KMS-11 (cell line): ENCODE results near the gene TKT.

ENCODE experiments used
- H2AFZ ChIP-seq: fragments of 200-600 bp; sonication (generic); 2 replicates; pipeline ENCODE4 v1.6.1; 2016; ENCODE audit warnings: antibody characterized with exemption, mixed run types, low read depth
- H3K27ac ChIP-seq: fragments of 200-600 bp; sonication (generic); 2 replicates; pipeline ENCODE4 v1.6.1; 2016; ENCODE audit warnings: mild to moderate bottlenecking, mixed run types
- H3K27me3 ChIP-seq: fragments of 200-600 bp; sonication (generic); 2 replicates; pipeline ENCODE4 v1.6.1; 2017; ENCODE audit warnings: mild to moderate bottlenecking, low read depth, mixed run types, moderate library complexity; ENCODE audit not compliant: insufficient read depth
- H3K36me3 ChIP-seq: fragments of 200-600 bp; sonication (generic); 2 replicates; pipeline ENCODE4 v1.6.1; 2017; ENCODE audit warnings: mild to moderate bottlenecking, mixed run types; ENCODE audit not compliant: insufficient read depth
- H3K4me1 ChIP-seq: fragments of 200-600 bp; sonication (generic); 2 replicates; pipeline ENCODE4 v1.6.1; 2016; ENCODE audit warnings: mild to moderate bottlenecking, low read depth, mixed run types; ENCODE audit not compliant: poor library complexity, severe bottlenecking
- H3K4me2 ChIP-seq: fragments of 200-600 bp; sonication (generic); 2 replicates; pipeline ENCODE4 v1.7.0; 2016; ENCODE audit warnings: mild to moderate bottlenecking, mixed run types
- H3K4me3 ChIP-seq: fragments of 200-600 bp; sonication (generic); IDR thresholded peaks from 2 replicates; pipeline ENCODE4 v1.6.1; 2017; ENCODE audit warnings: low read depth, low read length, mixed read lengths; ENCODE audit not compliant: insufficient read depth
- H3K79me2 ChIP-seq: fragments of 200-600 bp; sonication (generic); 2 replicates; pipeline ENCODE4 v1.6.1; 2016; ENCODE audit warnings: low read depth, mixed run types; ENCODE audit not compliant: insufficient read depth
- H3K9ac ChIP-seq: fragments of 200-600 bp; sonication (generic); 2 replicates; pipeline ENCODE4 v1.6.1; 2016; ENCODE audit warnings: mild to moderate bottlenecking, mixed run types
- H4K20me1 ChIP-seq: fragments of 200-600 bp; sonication (generic); 2 replicates; pipeline ENCODE4 v1.6.1; 2016; ENCODE audit warnings: mild to moderate bottlenecking, mixed run types; ENCODE audit not compliant: insufficient read depth
- CTCF ChIP-seq: fragments of 200-600 bp; sonication (generic); conservative IDR thresholded peaks from 2 replicates; pipeline ENCODE4 v1.6.1; 2017; ENCODE audit warnings: low read depth, mild to moderate bottlenecking, antibody characterized with exemption, low read length, moderate library complexity, mixed read lengths

The TKT gene

DNA sequence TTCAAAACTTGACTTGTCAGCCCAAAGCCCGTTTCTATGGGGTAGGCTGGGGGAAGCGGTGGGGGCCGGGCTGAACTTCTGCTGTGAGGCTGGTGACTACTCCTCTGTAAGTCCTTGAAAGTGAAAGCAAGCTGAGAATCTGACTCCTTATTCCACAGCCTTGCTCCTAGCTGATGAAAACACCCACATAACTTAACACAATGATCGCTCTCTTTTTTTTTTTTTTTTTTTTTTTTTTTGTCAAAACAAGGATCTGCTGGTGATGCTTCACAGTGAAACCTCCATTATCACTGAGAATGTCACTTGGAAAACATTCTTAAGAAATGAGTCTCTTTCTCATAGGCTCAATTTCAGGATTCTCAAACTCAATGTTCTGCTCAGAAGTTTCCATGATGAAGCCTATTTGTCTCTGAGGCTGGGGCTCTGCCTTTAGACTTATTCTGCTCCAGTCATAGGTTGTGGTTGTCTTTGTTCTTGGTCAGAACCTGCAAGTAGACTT, 31.4 kb upstream of the TKT start:
- no peaks in the 10 kb centered on the region for H3K4me1 ChIP-seq
- H3K4me3 ChIP-seq, result no peak overlapping the region

DNA sequence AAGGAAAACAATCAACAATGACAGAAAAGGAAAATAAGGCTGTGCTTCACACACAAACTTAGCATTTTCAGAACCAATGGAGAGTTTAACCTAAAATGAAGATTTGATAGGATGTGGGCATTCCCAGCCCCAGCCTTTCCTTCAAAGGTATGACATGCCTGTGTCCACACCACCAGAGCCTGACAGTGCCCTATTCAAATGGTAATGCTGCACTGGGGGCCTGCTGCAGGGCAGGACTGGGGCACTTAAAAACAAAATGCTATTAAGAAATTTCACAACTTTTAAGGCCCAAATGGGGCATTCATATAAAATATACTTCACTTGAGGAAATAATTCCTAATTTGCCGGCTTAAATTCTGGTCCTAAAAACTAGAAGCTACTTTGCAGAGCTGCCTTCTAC, 30.9 kb upstream of the TKT start:
- no peaks in the 10 kb centered on the region for H3K36me3 ChIP-seq
- no peaks in the 10 kb centered on the region for H3K79me2 ChIP-seq
- no peak overlapping the region for H3K4me2 ChIP-seq
- H3K27ac ChIP-seq, result no peak overlapping the region
- H4K20me1 ChIP-seq, result no peaks in the 10 kb centered on the region
- H3K9ac ChIP-seq, result no peak overlapping the region
- no peak for TF ChIP-seq CTCF
- no peak overlapping the region for H3K4me3 ChIP-seq
- no peaks in the 10 kb centered on the region for H3K27me3 ChIP-seq
- H3K4me1 ChIP-seq, result no peaks in the 10 kb centered on the region
- H2AFZ ChIP-seq, result no peak overlapping the region

More for the DNA sequence above, 31.4 kb upstream of the TKT start:
- H3K27ac ChIP-seq, result no peak overlapping the region
- no peaks in the 10 kb centered on the region for H3K27me3 ChIP-seq
- H4K20me1 ChIP-seq, result no peaks in the 10 kb centered on the region
- no peaks in the 10 kb centered on the region for H3K36me3 ChIP-seq
- H3K4me2 ChIP-seq, result no peak overlapping the region
- TF ChIP-seq CTCF, result no peak
- H3K79me2 ChIP-seq, result no peaks in the 10 kb centered on the region
- no peak overlapping the region for H3K9ac ChIP-seq
- H2AFZ ChIP-seq, result no peak overlapping the region

- no peak overlapping the region for H3K27ac ChIP-seq
- H3K9ac ChIP-seq, result no peak overlapping the region
- H2AFZ ChIP-seq, result no peak overlapping the region
- TF ChIP-seq CTCF, result no peak
- H4K20me1 ChIP-seq, result no peaks in the 10 kb centered on the region
- no peaks in the 10 kb centered on the region for H3K79me2 ChIP-seq
- no peak overlapping the region for H3K4me3 ChIP-seq
- no peaks in the 10 kb centered on the region for H3K27me3 ChIP-seq
- H3K4me2 ChIP-seq, result no peak overlapping the region
- no peaks in the 10 kb centered on the region for H3K4me1 ChIP-seq
- no peaks in the 10 kb centered on the region for H3K36me3 ChIP-seq
Observed at GRCh38 chr3:53282581-53282980, 26.8 kb upstream of the TKT start.

- no peak overlapping the region for H3K27ac ChIP-seq
- H2AFZ ChIP-seq, result no peak overlapping the region
- no peaks in the 10 kb centered on the region for H4K20me1 ChIP-seq
- H3K9ac ChIP-seq, result no peak overlapping the region
- no peak overlapping the region for H3K4me3 ChIP-seq
- H3K36me3 ChIP-seq, result no peaks in the 10 kb centered on the region
- no peak overlapping the region for H3K4me2 ChIP-seq
- no peak for TF ChIP-seq CTCF
- H3K4me1 ChIP-seq, result no peaks in the 10 kb centered on the region
- no peaks in the 10 kb centered on the region for H3K79me2 ChIP-seq
- H3K27me3 ChIP-seq, result no peaks in the 10 kb centered on the region
Observed at GRCh38 chr3:53278667-53279066, 22.8 kb upstream of the TKT start.
